Upper lobe of left lung (tissue), 4 donors: ENCODE data around the gene TF.

Source experiments
- CTCF ChIP-seq, 6 experiments: fragments of 450-650 bp in 4 of 6; fragments of 200-600 bp in 2 of 6; sonication (generic) in 2 of 6; IDR thresholded peaks; one replicate each; pipeline ENCODE4 v1.5.1; 2016 to 2019; ENCODE audit warnings: antibody characterized with exemption in 6 of 6
- POLR2A ChIP-seq, 4 donors: fragments of 450-650 bp; IDR thresholded peaks; one replicate each; pipeline ENCODE4 v1.5.1; 2016 to 2017; ENCODE audit warnings: antibody characterized with exemption in 4 of 4, mild to moderate bottlenecking in 2 of 4

- TF ChIP-seq CTCF (IDR thresholded peaks at IDR 0.05) (no peak), POLR2A (IDR thresholded peaks at IDR 0.05) (no peak)
Observed at GRCh38 chr3:133840767-133841166, 94.6 kb downstream of the TF start.
